ENCODE results near the gene CDH4. TPM values are rescaled to one million over a fixed set of nuclear protein-coding genes. Genes with fewer than 3 reads are reported as not detected.
"Not testable (repeated sequence)": the region's sequence is repeated elsewhere in the genome, so short reads cannot be mapped to it uniquely, and the experiment has no call there.

The CDH4 gene
- total RNA-seq, 6 experiments from 2014 or later = 5.8 to 12.8 (median 10.9) TPM

DNA sequence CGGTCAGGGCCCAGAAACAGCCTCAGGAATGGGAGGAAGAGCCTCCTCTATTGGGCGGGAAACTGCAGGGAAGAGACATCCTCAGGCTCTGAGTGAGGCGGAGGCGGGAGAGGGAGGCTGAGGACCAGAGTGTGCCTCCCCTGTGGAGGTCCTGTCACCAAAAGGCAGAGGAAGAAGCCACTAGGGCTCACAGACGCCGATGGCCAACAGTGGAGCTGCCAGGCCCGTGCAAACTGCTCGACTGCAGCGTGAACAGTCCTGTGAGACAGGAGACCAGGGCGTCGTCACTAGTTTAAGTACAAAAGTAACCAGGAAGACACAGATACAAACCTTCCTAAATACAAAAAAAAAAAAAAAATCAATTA lies 730.9 kb downstream of the CDH4 start:
- H3K27me3 Mint-ChIP-seq (ENCODE audit: insufficient read depth) = no peaks in the 10 kb centered on the region; the same call in 1 of the 2 replicates
- DNase-seq = no peak
- H3K4me1 Mint-ChIP-seq (ENCODE audit: low read depth) = no peaks in the 10 kb centered on the region
- no peak for TF ChIP-seq CTCF (IDR thresholded peaks at IDR 0.05)
- H3K27ac Mint-ChIP-seq = no peak overlapping the region
- no peak overlapping the region for H3K4me3 Mint-ChIP-seq
- no peaks in the 10 kb centered on the region for H3K9me3 Mint-ChIP-seq
- peaks cover 26% of the 10 kb centered on the region for H3K36me3 Mint-ChIP-seq (ENCODE audit: low read depth)

- H3K27me3 Mint-ChIP-seq (ENCODE audit: insufficient read depth) = no peaks in the 10 kb centered on the region; the same call in 1 of the 2 replicates
- no peak overlapping the region for H3K4me3 Mint-ChIP-seq
- peaks cover 27% of the 10 kb centered on the region for H3K36me3 Mint-ChIP-seq (ENCODE audit: low read depth)
- no peaks in the 10 kb centered on the region for H3K4me1 Mint-ChIP-seq (ENCODE audit: low read depth)
- no peak overlapping the region for H3K27ac Mint-ChIP-seq
- no peaks in the 10 kb centered on the region for H3K9me3 Mint-ChIP-seq
- no peak for TF ChIP-seq CTCF (IDR thresholded peaks at IDR 0.05)
- no peak for DNase-seq
Measured at GRCh38 chr20:61983965-61984364, 731.9 kb downstream of the CDH4 start.

GRCh38 chr20:61984431-61984830 lies 732.4 kb downstream of the CDH4 start:
- H3K9me3 Mint-ChIP-seq; H3K27ac Mint-ChIP-seq; DNase-seq; H3K4me3 Mint-ChIP-seq; H3K27me3 Mint-ChIP-seq (ENCODE audit: insufficient read depth); H3K4me1 Mint-ChIP-seq (ENCODE audit: low read depth): not testable (repeated sequence)
- H3K36me3 Mint-ChIP-seq (ENCODE audit: low read depth) = peaks cover 27% of the 10 kb centered on the region

DNA sequence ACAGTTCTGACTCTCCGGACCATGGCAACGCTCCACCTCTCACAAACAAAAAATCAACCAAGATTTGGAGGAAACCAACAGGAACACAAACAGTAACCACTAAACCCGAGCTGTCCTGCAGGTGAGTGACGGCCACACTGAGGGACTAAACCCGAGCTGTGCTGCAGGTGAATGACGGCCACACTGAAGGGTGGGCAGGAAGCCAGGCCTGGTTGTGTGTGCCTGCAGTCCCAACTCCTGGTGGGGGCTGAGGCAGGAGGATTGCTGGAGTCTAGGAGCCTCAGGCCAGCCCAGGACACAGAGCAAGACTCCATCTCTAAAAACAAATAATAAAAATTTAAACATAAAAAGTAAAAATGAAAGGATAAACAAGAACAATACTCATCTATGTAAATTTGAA lies 733.0 kb downstream of the CDH4 start:
- Mint-ChIP-seq H3K27ac (no peak overlapping the region), H3K4me3 (no peak overlapping the region), H3K9me3 (no peaks in the 10 kb centered on the region; the same call in 1 of the 2 replicates), H3K36me3 (ENCODE audit: low read depth) (peaks cover 33% of the 10 kb centered on the region), H3K27me3 (ENCODE audit: insufficient read depth) (no peaks in the 10 kb centered on the region; the same call in 1 of the 2 replicates), H3K4me1 (ENCODE audit: low read depth) (no peaks in the 10 kb centered on the region)
- DNase-seq = no peak
- no peak for TF ChIP-seq CTCF (IDR thresholded peaks at IDR 0.05)

GRCh38 chr20:61986762-61987321 lies 734.8 kb downstream of the CDH4 start:
- H3K9me3 Mint-ChIP-seq = peaks cover 17% of the 10 kb centered on the region
- no peak overlapping the region for H3K27ac Mint-ChIP-seq
- H3K4me3 Mint-ChIP-seq = no peak overlapping the region
- peaks cover 43% of the 10 kb centered on the region for H3K36me3 Mint-ChIP-seq (ENCODE audit: low read depth)
- no peaks in the 10 kb centered on the region for H3K4me1 Mint-ChIP-seq (ENCODE audit: low read depth)
- no peaks in the 10 kb centered on the region; the same call in 1 of the 2 replicates for H3K27me3 Mint-ChIP-seq (ENCODE audit: insufficient read depth)
- TF ChIP-seq CTCF (IDR thresholded peaks at IDR 0.05) = no peak
- no peak for DNase-seq

DNA sequence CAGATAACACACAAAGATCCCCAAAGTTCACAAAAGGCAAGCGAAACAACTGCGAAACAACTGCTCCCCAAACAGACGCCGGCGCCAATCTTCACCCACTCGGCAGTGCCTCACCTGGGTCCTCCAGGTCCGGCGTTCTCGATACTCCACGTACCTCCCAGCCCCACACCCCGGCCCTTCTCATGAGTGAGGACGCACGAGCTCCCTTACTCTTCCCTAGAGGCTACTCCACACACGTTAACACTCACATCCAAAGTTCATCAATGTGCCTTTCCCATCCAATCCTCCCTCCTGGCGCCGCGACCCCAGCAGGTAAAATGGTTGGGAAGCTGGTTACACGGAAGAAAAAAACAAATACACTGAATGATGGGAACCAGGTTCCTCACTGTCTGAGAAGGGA lies 736.6 kb downstream of the CDH4 start:
- Mint-ChIP-seq H3K36me3 (ENCODE audit: low read depth) (peaks cover 61% of the 10 kb centered on the region), H3K9me3 (peaks cover 29% of the 10 kb centered on the region), H3K4me1 (ENCODE audit: low read depth) (no peaks in the 10 kb centered on the region), H3K27ac (no peak overlapping the region), H3K4me3 (no peak overlapping the region), H3K27me3 (ENCODE audit: insufficient read depth) (no peaks in the 10 kb centered on the region; the same call in 1 of the 2 replicates)
- DNase-seq = no peak
- no peak for TF ChIP-seq CTCF (IDR thresholded peaks at IDR 0.05)
